ENCODE results near the gene DNAI2. TPM values are rescaled to one million over a fixed set of nuclear protein-coding genes. Genes with fewer than 3 reads are reported as not detected.

Gene DNAI2
- total RNA-seq, 1 experiment from 2014 or later = not detected

DNA sequence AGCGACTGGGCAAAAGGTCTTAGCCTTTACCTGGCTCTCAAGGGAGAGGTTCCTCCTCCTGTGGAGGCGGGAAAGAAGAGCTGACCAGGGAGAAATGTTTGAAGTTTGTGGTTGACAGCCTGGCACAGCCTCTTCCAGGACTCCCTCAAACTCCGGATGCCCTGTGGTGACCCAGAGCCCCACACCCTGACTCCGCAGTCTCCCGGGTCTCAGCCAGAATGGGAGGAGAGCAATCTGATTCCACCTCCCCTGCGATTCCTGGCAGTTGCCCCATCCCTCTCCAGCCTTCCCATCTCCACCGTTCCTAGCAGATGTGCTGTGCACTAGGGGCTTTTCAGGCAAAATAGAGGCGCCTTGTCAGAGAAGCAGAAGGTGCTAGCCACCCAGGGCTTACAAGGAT, 5.5 kb upstream of the DNAI2 start:
- intact Hi-C loops (cut with micrococcal nuclease) = no loop called here
- no peaks in the 10 kb centered on the region for H4K20me1 ChIP-seq (ENCODE audit: insufficient read depth)
- H3K27me3 ChIP-seq (ENCODE audit: insufficient read depth, low read length) = no peaks in the 10 kb centered on the region
- TF ChIP-seq TCF7L2 (IDR thresholded peaks at IDR 0.05; ENCODE audit: borderline replicate concordance, extremely low read depth, insufficient read depth, insufficient read length) (no peak), EZH2 (IDR thresholded peaks at IDR 0.05) (no peak), POLR2AphosphoS5 (IDR thresholded peaks at IDR 0.05; ENCODE audit: low read depth, low read length) (no peak), EZH2phosphoT487 (IDR thresholded peaks at IDR 0.05; ENCODE audit: borderline replicate concordance) (no peak), ATF3 (IDR thresholded peaks at IDR 0.05) (no peak), CEBPB (IDR thresholded peaks at IDR 0.05; ENCODE audit: low read depth) (no peak), ELF1 (IDR thresholded peaks at IDR 0.05; ENCODE audit: borderline replicate concordance, low read depth) (no peak), RAD21 (IDR thresholded peaks at IDR 0.05; ENCODE audit: low read depth) (no peak), FOSL1 (IDR thresholded peaks at IDR 0.05; ENCODE audit: low read depth) (no peak), ZNF274 (IDR thresholded peaks at IDR 0.05; ENCODE audit: low read depth, low read length) (no peak), ZFX (IDR thresholded peaks at IDR 0.05) (no peak)
- TF ChIP-seq, protein P1, sequence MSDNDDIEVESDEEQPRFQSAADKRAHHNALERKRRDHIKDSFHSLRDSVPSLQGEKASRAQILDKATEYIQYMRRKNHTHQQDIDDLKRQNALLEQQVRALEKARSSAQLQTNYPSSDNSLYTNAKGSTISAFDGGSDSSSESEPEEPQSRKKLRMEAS (IDR thresholded peaks at IDR 0.05) = no peak
- ChIA-PET RAD21 (ENCODE audit: low non-redundant PET in 1 of 2, low total read pairs in 2 of 2, uncharacterized antibody in 2 of 2, unreplicated experiment in 2 of 2) (no interaction called here), CTCF (no interaction called here), POLR2A (no interaction called here)
- H3K9ac ChIP-seq (ENCODE audit: low read length) = no peak overlapping the region
- H3K4me3 ChIP-seq (replicated peaks in 1 of 2; ENCODE audit: low read depth in 1 of 2, low read length in 2 of 2) = no peak overlapping the region
- no peak for ATAC-seq
- H3K27ac ChIP-seq (ENCODE audit: low read depth, low read length) = no peak overlapping the region
- no peaks in the 10 kb centered on the region for H3K36me3 ChIP-seq (ENCODE audit: control insufficient read depth in 1 of 2, insufficient read depth in 2 of 2, low read length in 2 of 2)
- BruUV-seq (replicated peaks) = no TSS peak
- no peak overlapping the region for H3K4me2 ChIP-seq (ENCODE audit: low read length)
- no peak overlapping the region for H2AFZ ChIP-seq (ENCODE audit: low read depth, low read length, poor library complexity, severe bottlenecking)
- no peak for DNase-seq (ENCODE audit: low read depth, low spot score)
- no peaks in the 10 kb centered on the region for H3K9me3 ChIP-seq (ENCODE audit: control insufficient read depth in 1 of 2, insufficient read depth in 1 of 2, low read depth in 1 of 2, low read length in 2 of 2)
- H3K79me2 ChIP-seq (ENCODE audit: insufficient read depth, low read length) = no peaks in the 10 kb centered on the region
- H3K4me1 ChIP-seq (ENCODE audit: control insufficient read depth in 1 of 2, insufficient read depth in 2 of 2, low read length in 2 of 2) = no peaks in the 10 kb centered on the region
- no peaks in the 10 kb centered on the region for H3K9me2 ChIP-seq (ENCODE audit: insufficient read depth)

- no TSS peak for BruUV-seq (replicated peaks)
- TF ChIP-seq JUND (IDR thresholded peaks at IDR 0.05) (no peak), RAD21 (IDR thresholded peaks at IDR 0.05; ENCODE audit: low read depth) (no peak), POLR2AphosphoS5 (IDR thresholded peaks at IDR 0.05; ENCODE audit: low read depth, low read length) (no peak), EGR1 (IDR thresholded peaks at IDR 0.05; ENCODE audit: low read depth) (no peak), FOSL1 (IDR thresholded peaks at IDR 0.05; ENCODE audit: low read depth) (no peak), EZH2 (IDR thresholded peaks at IDR 0.05) (no peak), EZH2phosphoT487 (IDR thresholded peaks at IDR 0.05; ENCODE audit: borderline replicate concordance) (no peak), CTCF (IDR thresholded peaks at IDR 0.05 in 2 of 3, conservative IDR thresholded peaks at IDR 0.05 in 1 of 3; ENCODE audit: borderline replicate concordance in 1 of 3, insufficient read depth in 1 of 3, low read depth in 2 of 3, low read length in 2 of 3) (no peak), SP1 (IDR thresholded peaks at IDR 0.05; ENCODE audit: low read depth) (no peak), YY1 (IDR thresholded peaks at IDR 0.05; ENCODE audit: extremely low read depth, insufficient replicate concordance, low read depth, low read length) (no peak), CEBPB (IDR thresholded peaks at IDR 0.05; ENCODE audit: low read depth) (no peak), SRF (IDR thresholded peaks at IDR 0.05; ENCODE audit: low read depth) (no peak), ZFX (IDR thresholded peaks at IDR 0.05) (no peak)
Observed at GRCh38 chr17:74270333-74270732, 3.7 kb upstream of the DNAI2 start.

More at GRCh38 chr17:74270333-74270732, 3.7 kb upstream of the DNAI2 start:
- DNase-seq (ENCODE audit: low read depth, low spot score) (no peak), ATAC-seq (no peak)
- ChIA-PET RAD21 (ENCODE audit: low non-redundant PET in 1 of 2, low total read pairs in 2 of 2, uncharacterized antibody in 2 of 2, unreplicated experiment in 2 of 2) (no interaction called here), POLR2A (no interaction called here), CTCF (interaction anchor here (1.7 kb wide), 1 partner anchor 14 kb away, joined by 4 read pairs; no protein-coding TSS in a partner anchor)
- Histone ChIP-seq H3K36me3 (ENCODE audit: control insufficient read depth in 1 of 2, insufficient read depth in 2 of 2, low read length in 2 of 2) (no peaks in the 10 kb centered on the region), H3K4me1 (ENCODE audit: control insufficient read depth in 1 of 2, insufficient read depth in 2 of 2, low read length in 2 of 2) (no peaks in the 10 kb centered on the region), H3K27me3 (ENCODE audit: insufficient read depth, low read length) (no peaks in the 10 kb centered on the region), H3K79me2 (ENCODE audit: insufficient read depth, low read length) (no peaks in the 10 kb centered on the region), H3K4me3 (replicated peaks in 1 of 2; ENCODE audit: low read depth in 1 of 2, low read length in 2 of 2) (no peak overlapping the region), H4K20me1 (ENCODE audit: insufficient read depth) (no peaks in the 10 kb centered on the region), H3K9ac (ENCODE audit: low read length) (no peak overlapping the region), H2AFZ (ENCODE audit: low read depth, low read length, poor library complexity, severe bottlenecking) (no peak overlapping the region), H3K9me2 (ENCODE audit: insufficient read depth) (no peaks in the 10 kb centered on the region), H3K4me2 (ENCODE audit: low read length) (no peak overlapping the region), H3K9me3 (ENCODE audit: control insufficient read depth in 1 of 2, insufficient read depth in 1 of 2, low read depth in 1 of 2, low read length in 2 of 2) (no peaks in the 10 kb centered on the region), H3K27ac (ENCODE audit: low read depth, low read length) (no peak overlapping the region)
- intact Hi-C loops (cut with micrococcal nuclease) = no loop called here

Data from HCT116 (cell line).